SK-N-SH treated with all-trans-retinoic acid at 6 μM for 48 hours (cell line): ENCODE results near the gene GJA3.

Experiments used
- ATAC-seq: fragments of 200-7000 bp; cut with Tn5 transposase; 3 replicates; pipeline ENCODE4 v1.9.1; 2020; ENCODE audit warnings: mild to moderate bottlenecking, moderate library complexity
- ARNTL ChIP-seq: fragments of 450-650 bp; formaldehyde crosslinking; IDR thresholded peaks from 2 replicates; pipeline ENCODE4 v1.5.0; 2020; ENCODE audit warnings: low read depth, mild to moderate bottlenecking, moderate library complexity, borderline replicate concordance
- BACH2 ChIP-seq: fragments of 250-450 bp; sonication (Bioruptor Pico); IDR thresholded peaks from 2 replicates; pipeline ENCODE4 v1.9.0; 2021; ENCODE audit warnings: mild to moderate bottlenecking, borderline replicate concordance
- ESRRG ChIP-seq: fragments of 250-450 bp; sonication (Bioruptor Pico); IDR thresholded peaks from 2 replicates; pipeline ENCODE4 v1.6.1; 2021; ENCODE audit warnings: mild to moderate bottlenecking
- GLIS3 ChIP-seq: fragments of 250-450 bp; sonication (Bioruptor Pico); IDR thresholded peaks from 2 replicates; pipeline ENCODE4 v1.5.0; 2020; ENCODE audit warnings: mild to moderate bottlenecking, moderate library complexity
- ISL1 ChIP-seq: fragments of 250-450 bp; sonication (Bioruptor Pico); IDR thresholded peaks from 2 replicates; pipeline ENCODE4 v2.1.2; 2022; ENCODE audit warnings: mild to moderate bottlenecking, moderate library complexity
- OSR1 ChIP-seq: fragments of 250-450 bp; sonication (Bioruptor Pico); IDR thresholded peaks from 2 replicates; pipeline ENCODE4 v1.8.0; 2022; ENCODE audit warnings: moderate library complexity, mild to moderate bottlenecking, inconsistent platforms
- PPARA ChIP-seq: fragments of 250-450 bp; sonication (Bioruptor Pico); IDR thresholded peaks from 2 replicates; pipeline ENCODE4 v1.5.0; 2020; ENCODE audit warnings: mild to moderate bottlenecking, borderline replicate concordance
- RARB ChIP-seq: fragments of 250-450 bp; sonication (Bioruptor Pico); IDR thresholded peaks from 2 replicates; pipeline ENCODE4 v1.8.0; 2021; ENCODE audit warnings: mild to moderate bottlenecking, moderate library complexity
- SNAI2 ChIP-seq: fragments of 250-450 bp; sonication (Bioruptor Pico); IDR thresholded peaks from 2 replicates; pipeline ENCODE4 v1.5.0; 2020; ENCODE audit warnings: mild to moderate bottlenecking, moderate library complexity
- TCF4 ChIP-seq: fragments of 250-450 bp; sonication (Bioruptor Pico); IDR thresholded peaks from 2 replicates; pipeline ENCODE4 v1.8.0; 2021; ENCODE audit warnings: mild to moderate bottlenecking, moderate library complexity, borderline replicate concordance
- TOX ChIP-seq: fragments of 250-450 bp; sonication (Bioruptor Pico); IDR thresholded peaks from 2 replicates; pipeline ENCODE4 v1.8.0; 2021; ENCODE audit warnings: mild to moderate bottlenecking, moderate library complexity, borderline replicate concordance
- ZC3H10 ChIP-seq: fragments of 250-450 bp; sonication (Bioruptor Pico); IDR thresholded peaks from 2 replicates; pipeline ENCODE4 v1.5.1; 2021; ENCODE audit warnings: mild to moderate bottlenecking, moderate library complexity
- ZFP3 ChIP-seq: fragments of 250-450 bp; sonication (Bioruptor Pico); IDR thresholded peaks from 2 replicates; pipeline ENCODE4 v1.5.0; 2020; ENCODE audit warnings: mild to moderate bottlenecking, moderate library complexity
- ZFP30 ChIP-seq: fragments of 450-650 bp; formaldehyde crosslinking; IDR thresholded peaks from 2 replicates; pipeline ENCODE4 v1.5.0; 2022; ENCODE audit warnings: mild to moderate bottlenecking, moderate library complexity
- ZNF565 ChIP-seq: fragments of 450-650 bp; formaldehyde crosslinking; conservative IDR thresholded peaks from 2 replicates; pipeline ENCODE4 v1.5.0; 2020; ENCODE audit warnings: low read depth, mild to moderate bottlenecking, moderate library complexity
- ZNF70 ChIP-seq: fragments of 450-650 bp; formaldehyde crosslinking; IDR thresholded peaks from 2 replicates; pipeline ENCODE4 v1.5.0; 2020; ENCODE audit warnings: mild to moderate bottlenecking, moderate library complexity
- ZNF8 ChIP-seq: fragments of 450-650 bp; formaldehyde crosslinking; IDR thresholded peaks from 2 replicates; pipeline ENCODE4 v1.5.0; 2020; ENCODE audit warnings: mild to moderate bottlenecking, moderate library complexity
- TF ChIP-seq, protein P1 (sequence below): fragments of 250-450 bp; sonication (Bioruptor Pico); IDR thresholded peaks from 2 replicates; pipeline ENCODE4 v1.5.1; 2020; ENCODE audit warnings: low read depth, mild to moderate bottlenecking, moderate library complexity
- TF ChIP-seq, protein P2 (sequence below): fragments of 250-450 bp; sonication (Bioruptor Pico); IDR thresholded peaks from 2 replicates; pipeline ENCODE4 v1.5.1; 2021; ENCODE audit warnings: mild to moderate bottlenecking, moderate library complexity
- TF ChIP-seq, protein P3 (sequence below): fragments of 250-450 bp; sonication (Bioruptor Pico); IDR thresholded peaks from 2 replicates; pipeline ENCODE4 v1.8.0; 2020; ENCODE audit warnings: mild to moderate bottlenecking, moderate library complexity, borderline replicate concordance
- TF ChIP-seq, protein P4 (sequence below): fragments of 250-450 bp; sonication (Bioruptor Pico); IDR thresholded peaks from 2 replicates; pipeline ENCODE4 v1.8.0; 2021; ENCODE audit warnings: low read depth, mild to moderate bottlenecking, moderate library complexity, borderline replicate concordance

GJA3 gene

DNA sequence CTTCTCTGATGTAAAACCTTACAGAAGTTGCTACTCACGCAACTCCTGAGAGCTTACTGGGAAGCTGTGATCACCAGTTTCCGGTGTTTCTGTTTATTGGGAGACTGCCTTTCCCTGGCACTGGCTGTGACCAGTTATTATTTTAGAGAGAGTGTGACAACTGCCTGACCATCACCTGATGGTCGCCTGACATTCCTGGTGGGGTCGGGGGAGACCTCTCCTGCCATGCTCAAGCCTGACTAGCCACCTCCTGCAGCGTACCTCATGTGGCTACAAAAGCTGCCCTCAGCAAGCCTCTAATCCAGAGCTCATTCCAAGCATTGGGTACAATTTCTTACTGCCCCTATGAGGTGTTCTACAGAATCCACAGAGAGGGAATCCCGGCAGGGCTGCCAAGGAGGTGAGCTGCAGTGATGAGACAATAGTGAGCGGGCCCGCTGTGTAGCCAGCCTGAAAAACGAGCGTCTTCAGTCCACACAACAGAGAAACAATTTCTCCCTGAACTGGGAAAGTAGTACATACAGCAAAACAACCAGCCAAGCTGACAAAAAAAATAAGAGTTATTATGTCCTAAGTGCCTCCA, 28.7 kb downstream of the GJA3 start:
- TF ChIP-seq ZFP3 (CRISPR knock-in tag) (no peak), TOX (no peak)
- no peak for ATAC-seq

DNA sequence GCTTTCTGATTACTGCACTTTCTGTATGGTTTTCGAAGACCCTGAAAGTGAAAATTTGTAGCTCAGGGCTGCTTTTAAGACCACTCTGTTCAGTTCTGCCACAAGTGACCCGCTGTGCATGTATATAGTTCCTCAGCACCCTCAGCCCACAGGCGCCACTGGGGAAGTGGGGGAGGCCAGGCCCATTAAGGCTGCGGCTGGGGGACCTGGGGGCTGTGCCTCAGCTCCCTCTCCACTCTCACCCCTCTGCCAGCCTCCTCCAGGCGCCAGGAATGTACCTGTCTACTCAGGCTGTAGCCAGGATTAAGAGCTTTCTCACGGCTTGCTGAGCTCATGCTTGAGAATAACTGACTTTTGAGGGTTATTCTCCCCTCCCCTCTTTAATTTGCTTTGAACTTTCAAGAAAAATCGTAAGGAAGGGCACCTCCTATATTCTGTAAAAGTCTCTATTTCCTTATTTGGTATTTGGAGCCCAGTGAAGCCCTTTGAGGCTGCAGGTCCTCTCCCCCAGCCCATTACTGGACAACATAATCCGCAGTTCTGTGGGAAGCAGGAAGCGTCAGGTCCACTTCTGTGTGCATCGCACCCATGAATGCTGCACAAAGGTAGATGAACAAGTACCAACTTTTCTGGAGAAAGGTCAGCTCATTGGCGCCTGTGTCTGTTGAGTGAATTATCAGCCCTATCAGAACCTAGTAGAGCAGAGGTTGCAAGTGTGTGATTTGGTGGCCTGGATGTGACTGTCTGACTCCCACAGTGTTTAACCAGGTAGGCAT, 29.6 kb downstream of the GJA3 start:
- no peak for ATAC-seq
- TF ChIP-seq, protein P1, sequence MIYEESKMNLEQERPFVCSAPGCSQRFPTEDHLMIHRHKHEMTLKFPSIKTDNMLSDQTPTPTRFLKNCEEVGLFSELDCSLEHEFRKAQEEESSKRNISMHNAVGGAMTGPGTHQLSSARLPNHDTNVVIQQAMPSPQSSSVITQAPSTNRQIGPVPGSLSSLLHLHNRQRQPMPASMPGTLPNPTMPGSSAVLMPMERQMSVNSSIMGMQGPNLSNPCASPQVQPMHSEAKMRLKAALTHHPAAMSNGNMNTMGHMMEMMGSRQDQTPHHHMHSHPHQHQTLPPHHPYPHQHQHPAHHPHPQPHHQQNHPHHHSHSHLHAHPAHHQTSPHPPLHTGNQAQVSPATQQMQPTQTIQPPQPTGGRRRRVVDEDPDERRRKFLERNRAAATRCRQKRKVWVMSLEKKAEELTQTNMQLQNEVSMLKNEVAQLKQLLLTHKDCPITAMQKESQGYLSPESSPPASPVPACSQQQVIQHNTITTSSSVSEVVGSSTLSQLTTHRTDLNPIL (CRISPR knock-in tag): no peak
- TF ChIP-seq SNAI2 (CRISPR knock-in tag): no peak
- no peak for TF ChIP-seq ZNF565
- no peak for TF ChIP-seq ZNF8 (CRISPR knock-in tag)

DNA sequence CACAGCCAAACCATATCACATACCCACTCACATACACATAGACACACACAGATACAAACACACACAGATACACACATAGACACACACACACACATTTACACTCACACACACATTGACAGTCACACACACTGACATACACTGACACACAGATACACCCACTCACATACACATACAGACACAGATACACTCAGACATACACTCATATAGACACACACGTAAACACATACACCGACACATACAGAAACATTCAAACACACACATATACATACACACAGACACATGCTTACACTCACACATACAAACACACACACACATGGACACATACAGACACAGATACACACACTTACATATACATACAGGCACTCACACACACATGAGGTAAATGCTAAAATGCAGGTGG, 30.2 kb downstream of the GJA3 start:
- no peak for TF ChIP-seq ZNF8 (CRISPR knock-in tag)
- TF ChIP-seq, protein P2, sequence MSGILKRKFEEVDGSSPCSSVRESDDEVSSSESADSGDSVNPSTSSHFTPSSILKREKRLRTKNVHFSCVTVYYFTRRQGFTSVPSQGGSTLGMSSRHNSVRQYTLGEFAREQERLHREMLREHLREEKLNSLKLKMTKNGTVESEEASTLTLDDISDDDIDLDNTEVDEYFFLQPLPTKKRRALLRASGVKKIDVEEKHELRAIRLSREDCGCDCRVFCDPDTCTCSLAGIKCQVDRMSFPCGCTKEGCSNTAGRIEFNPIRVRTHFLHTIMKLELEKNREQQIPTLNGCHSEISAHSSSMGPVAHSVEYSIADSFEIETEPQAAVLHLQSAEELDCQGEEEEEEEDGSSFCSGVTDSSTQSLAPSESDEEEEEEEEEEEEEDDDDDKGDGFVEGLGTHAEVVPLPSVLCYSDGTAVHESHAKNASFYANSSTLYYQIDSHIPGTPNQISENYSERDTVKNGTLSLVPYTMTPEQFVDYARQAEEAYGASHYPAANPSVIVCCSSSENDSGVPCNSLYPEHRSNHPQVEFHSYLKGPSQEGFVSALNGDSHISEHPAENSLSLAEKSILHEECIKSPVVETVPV: no peak
- no peak for TF ChIP-seq PPARA (CRISPR knock-in tag)
- TF ChIP-seq BACH2 (CRISPR knock-in tag): no peak
- TF ChIP-seq GLIS3: no peak
- no peak for ATAC-seq

DNA sequence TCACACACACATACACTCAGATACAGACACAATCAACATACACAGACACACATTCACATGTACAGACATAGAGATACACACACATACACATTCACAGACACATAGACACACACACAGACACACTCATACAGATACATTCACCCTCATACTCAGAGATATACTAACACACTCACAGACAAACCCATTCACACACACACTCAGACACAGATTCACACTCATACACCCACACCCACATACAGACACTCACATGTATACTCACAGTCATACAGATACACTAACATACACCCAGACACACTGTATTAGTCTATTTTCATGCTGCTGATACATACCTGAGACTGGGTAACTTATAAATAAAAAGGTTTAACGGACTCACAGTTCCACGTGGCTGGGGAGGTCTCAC, 30.8 kb downstream of the GJA3 start:
- no peak for ATAC-seq
- TF ChIP-seq GLIS3: no peak

DNA sequence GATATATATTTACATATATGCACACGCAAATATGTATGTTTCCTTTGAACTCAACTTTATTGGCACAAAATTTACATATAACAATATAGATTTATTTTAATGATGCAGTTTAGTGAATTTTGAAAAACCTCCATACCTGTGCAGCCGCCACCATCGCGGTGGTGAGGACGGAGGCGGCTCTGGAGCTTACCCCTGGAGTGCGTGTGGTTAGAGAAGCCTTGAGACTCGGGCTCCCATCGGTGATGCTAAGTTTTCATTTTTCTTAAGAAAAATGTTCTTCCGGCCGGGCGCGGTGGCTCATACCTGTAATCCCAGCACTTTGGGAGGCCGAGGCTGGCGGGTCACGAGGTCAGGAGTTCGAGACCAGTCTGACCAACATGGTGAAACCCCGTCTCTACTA, 31.8 kb downstream of the GJA3 start:
- no peak for ATAC-seq
- TF ChIP-seq, protein P2: no peak
- TF ChIP-seq ZNF8 (CRISPR knock-in tag): no peak
- TF ChIP-seq ZNF565: no peak
- no peak for TF ChIP-seq TCF4 (CRISPR knock-in tag)
- TF ChIP-seq, protein P3, sequence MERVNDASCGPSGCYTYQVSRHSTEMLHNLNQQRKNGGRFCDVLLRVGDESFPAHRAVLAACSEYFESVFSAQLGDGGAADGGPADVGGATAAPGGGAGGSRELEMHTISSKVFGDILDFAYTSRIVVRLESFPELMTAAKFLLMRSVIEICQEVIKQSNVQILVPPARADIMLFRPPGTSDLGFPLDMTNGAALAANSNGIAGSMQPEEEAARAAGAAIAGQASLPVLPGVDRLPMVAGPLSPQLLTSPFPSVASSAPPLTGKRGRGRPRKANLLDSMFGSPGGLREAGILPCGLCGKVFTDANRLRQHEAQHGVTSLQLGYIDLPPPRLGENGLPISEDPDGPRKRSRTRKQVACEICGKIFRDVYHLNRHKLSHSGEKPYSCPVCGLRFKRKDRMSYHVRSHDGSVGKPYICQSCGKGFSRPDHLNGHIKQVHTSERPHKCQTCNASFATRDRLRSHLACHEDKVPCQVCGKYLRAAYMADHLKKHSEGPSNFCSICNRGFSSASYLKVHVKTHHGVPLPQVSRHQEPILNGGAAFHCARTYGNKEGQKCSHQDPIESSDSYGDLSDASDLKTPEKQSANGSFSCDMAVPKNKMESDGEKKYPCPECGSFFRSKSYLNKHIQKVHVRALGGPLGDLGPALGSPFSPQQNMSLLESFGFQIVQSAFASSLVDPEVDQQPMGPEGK (CRISPR knock-in tag): no peak
- no peak for TF ChIP-seq OSR1 (CRISPR knock-in tag)
- no peak for TF ChIP-seq ZFP3 (CRISPR knock-in tag)
- TF ChIP-seq PPARA (CRISPR knock-in tag): no peak
- no peak for TF ChIP-seq RARB (CRISPR knock-in tag)
- no peak for TF ChIP-seq ZC3H10
- no peak for TF ChIP-seq SNAI2 (CRISPR knock-in tag)
- TF ChIP-seq ARNTL: no peak
- TF ChIP-seq ZFP30 (CRISPR knock-in tag): no peak
- TF ChIP-seq, protein P4, sequence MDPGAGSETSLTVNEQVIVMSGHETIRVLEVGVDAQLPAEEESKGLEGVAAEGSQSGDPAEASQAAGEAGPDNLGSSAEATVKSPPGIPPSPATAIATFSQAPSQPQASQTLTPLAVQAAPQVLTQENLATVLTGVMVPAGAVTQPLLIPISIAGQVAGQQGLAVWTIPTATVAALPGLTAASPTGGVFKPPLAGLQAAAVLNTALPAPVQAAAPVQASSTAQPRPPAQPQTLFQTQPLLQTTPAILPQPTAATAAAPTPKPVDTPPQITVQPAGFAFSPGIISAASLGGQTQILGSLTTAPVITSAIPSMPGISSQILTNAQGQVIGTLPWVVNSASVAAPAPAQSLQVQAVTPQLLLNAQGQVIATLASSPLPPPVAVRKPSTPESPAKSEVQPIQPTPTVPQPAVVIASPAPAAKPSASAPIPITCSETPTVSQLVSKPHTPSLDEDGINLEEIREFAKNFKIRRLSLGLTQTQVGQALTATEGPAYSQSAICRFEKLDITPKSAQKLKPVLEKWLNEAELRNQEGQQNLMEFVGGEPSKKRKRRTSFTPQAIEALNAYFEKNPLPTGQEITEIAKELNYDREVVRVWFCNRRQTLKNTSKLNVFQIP (CRISPR knock-in tag): no peak
- TF ChIP-seq ZNF70 (CRISPR knock-in tag): no peak
- TF ChIP-seq ESRRG (CRISPR knock-in tag): no peak
- TF ChIP-seq TOX: no peak
- TF ChIP-seq ISL1: no peak
- no peak for TF ChIP-seq BACH2 (CRISPR knock-in tag)
